Measurements from ENCODE around the gene SUGP1. TPM values are rescaled to one million over a fixed set of nuclear protein-coding genes. Genes with fewer than 3 reads are reported as not detected.
"Not testable (repeated sequence)": the region's sequence is repeated elsewhere in the genome, so short reads cannot be mapped to it uniquely, and the experiment has no call there.

Gene SUGP1
- total and polyA plus RNA-seq, 9 donors = 22.2 to 43.9 (median 37.5) TPM

- Histone ChIP-seq H3K27ac (ENCODE audit: low read length) (no peak overlapping the region), H3K4me1 (ENCODE audit: control insufficient read depth, insufficient read depth, low read length) (peaks cover 13% of the 10 kb centered on the region), H3K36me3 (ENCODE audit: control insufficient read depth, insufficient read depth, low read length) (no peaks in the 10 kb centered on the region), H3K9me3 (replicated peaks; ENCODE audit: control insufficient read depth, low read depth, low read length) (no peaks in the 10 kb centered on the region), H3K27me3 (ENCODE audit: control insufficient read depth, insufficient read depth, low read length) (peaks cover 31% of the 10 kb centered on the region), H3K4me3 (ENCODE audit: low read length) (no peak overlapping the region)
- WGBS (ENCODE audit: insufficient coverage) = 74% methylated on average over 65 of the region's 72 CpGs
- no peak for DNase-seq
These were observed 62.3 kb downstream of the SUGP1 start for GRCh38 chr19:19257836-19258588.

GRCh38 chr19:19257137-19257536 is 63.2 kb downstream of the SUGP1 start:
- DNase-seq = no peak
- H3K4me3 ChIP-seq (ENCODE audit: low read length) = no peak overlapping the region
- H3K4me1 ChIP-seq (ENCODE audit: control insufficient read depth, insufficient read depth, low read length) = peaks cover 6% of the 10 kb centered on the region
- 60% methylated on average over 12 of the region's 14 CpGs for WGBS (ENCODE audit: insufficient coverage)
- H3K36me3 ChIP-seq (ENCODE audit: control insufficient read depth, insufficient read depth, low read length) = no peaks in the 10 kb centered on the region
- H3K27ac ChIP-seq (ENCODE audit: low read length) = no peak overlapping the region
- H3K27me3 ChIP-seq (ENCODE audit: control insufficient read depth, insufficient read depth, low read length) = peaks cover 24% of the 10 kb centered on the region
- H3K9me3 ChIP-seq (replicated peaks; ENCODE audit: control insufficient read depth, low read depth, low read length) = no peaks in the 10 kb centered on the region

GRCh38 chr19:19256072-19256969 is 64.0 kb downstream of the SUGP1 start:
- Histone ChIP-seq H3K4me3 (ENCODE audit: low read length) (no peak overlapping the region), H3K4me1 (ENCODE audit: control insufficient read depth, insufficient read depth, low read length) (peaks cover 3% of the 10 kb centered on the region), H3K27ac (ENCODE audit: low read length) (no peak overlapping the region), H3K27me3 (ENCODE audit: control insufficient read depth, insufficient read depth, low read length) (peaks cover 23% of the 10 kb centered on the region), H3K9me3 (replicated peaks; ENCODE audit: control insufficient read depth, low read depth, low read length) (no peaks in the 10 kb centered on the region), H3K36me3 (ENCODE audit: control insufficient read depth, insufficient read depth, low read length) (no peaks in the 10 kb centered on the region)
- WGBS (ENCODE audit: insufficient coverage) = 42% methylated on average over 17 of the region's 17 CpGs
- DNase-seq = peak; percentile 16

- not testable (repeated sequence) for H3K36me3 ChIP-seq (ENCODE audit: control insufficient read depth, insufficient read depth, low read length); H3K4me1 ChIP-seq (ENCODE audit: control insufficient read depth, insufficient read depth, low read length); H3K9me3 ChIP-seq (replicated peaks; ENCODE audit: control insufficient read depth, low read depth, low read length); H3K27ac ChIP-seq (ENCODE audit: low read length); DNase-seq; H3K4me3 ChIP-seq (ENCODE audit: low read length)
- peaks cover 21% of the 10 kb centered on the region for H3K27me3 ChIP-seq (ENCODE audit: control insufficient read depth, insufficient read depth, low read length)
- 100% methylated on average over 3 of the region's 6 CpGs for WGBS (ENCODE audit: insufficient coverage)
These were observed 66.9 kb downstream of the SUGP1 start for GRCh38 chr19:19253409-19253808.

- Histone ChIP-seq H3K27me3 (ENCODE audit: control insufficient read depth, insufficient read depth, low read length) (peaks cover 18% of the 10 kb centered on the region), H3K4me3 (ENCODE audit: low read length) (no peak overlapping the region), H3K4me1 (ENCODE audit: control insufficient read depth, insufficient read depth, low read length) (no peaks in the 10 kb centered on the region), H3K27ac (ENCODE audit: low read length) (no peak overlapping the region), H3K36me3 (ENCODE audit: control insufficient read depth, insufficient read depth, low read length) (no peaks in the 10 kb centered on the region), H3K9me3 (replicated peaks; ENCODE audit: control insufficient read depth, low read depth, low read length) (no peaks in the 10 kb centered on the region)
- no peak for DNase-seq
- 42% methylated on average over 2 of the region's 5 CpGs for WGBS (ENCODE audit: insufficient coverage)
These were observed 70.0 kb downstream of the SUGP1 start for GRCh38 chr19:19250196-19250801.

GRCh38 chr19:19240476-19240875 is 79.8 kb downstream of the SUGP1 start:
- peaks cover 2% of the 10 kb centered on the region for H3K27me3 ChIP-seq (ENCODE audit: control insufficient read depth, insufficient read depth, low read length)
- H3K36me3 ChIP-seq (ENCODE audit: control insufficient read depth, insufficient read depth, low read length) = no peaks in the 10 kb centered on the region
- H3K4me3 ChIP-seq (ENCODE audit: low read length) = no peak overlapping the region
- DNase-seq = no peak
- H3K4me1 ChIP-seq (ENCODE audit: control insufficient read depth, insufficient read depth, low read length) = no peaks in the 10 kb centered on the region
- WGBS (ENCODE audit: insufficient coverage) = 79% methylated on average over 9 of the region's 9 CpGs
- peaks cover 4% of the 10 kb centered on the region for H3K9me3 ChIP-seq (replicated peaks; ENCODE audit: control insufficient read depth, low read depth, low read length)
- no peak overlapping the region for H3K27ac ChIP-seq (ENCODE audit: low read length)

GRCh38 chr19:19239675-19240074 is 80.6 kb downstream of the SUGP1 start:
- no peak for DNase-seq

GRCh38 chr19:19238126-19238894 is 82.0 kb downstream of the SUGP1 start:
- WGBS (ENCODE audit: insufficient coverage) = 74% methylated on average over 9 of the region's 18 CpGs
- no peak for DNase-seq
- Histone ChIP-seq H3K4me1 (ENCODE audit: control insufficient read depth, insufficient read depth, low read length) (no peaks in the 10 kb centered on the region), H3K36me3 (ENCODE audit: control insufficient read depth, insufficient read depth, low read length) (no peaks in the 10 kb centered on the region), H3K27me3 (ENCODE audit: control insufficient read depth, insufficient read depth, low read length) (no peaks in the 10 kb centered on the region), H3K4me3 (ENCODE audit: low read length) (no peak overlapping the region), H3K9me3 (replicated peaks; ENCODE audit: control insufficient read depth, low read depth, low read length) (peaks cover 20% of the 10 kb centered on the region), H3K27ac (ENCODE audit: low read length) (no peak overlapping the region)

More at GRCh38 chr19:19239675-19240074, 80.6 kb downstream of the SUGP1 start:
- Histone ChIP-seq H3K4me3 (ENCODE audit: low read length) (no peak overlapping the region), H3K27ac (ENCODE audit: low read length) (no peak overlapping the region), H3K9me3 (replicated peaks; ENCODE audit: control insufficient read depth, low read depth, low read length) (peaks cover 8% of the 10 kb centered on the region), H3K27me3 (ENCODE audit: control insufficient read depth, insufficient read depth, low read length) (no peaks in the 10 kb centered on the region), H3K4me1 (ENCODE audit: control insufficient read depth, insufficient read depth, low read length) (no peaks in the 10 kb centered on the region), H3K36me3 (ENCODE audit: control insufficient read depth, insufficient read depth, low read length) (no peaks in the 10 kb centered on the region)

GRCh38 chr19:19236173-19236572 is 84.1 kb downstream of the SUGP1 start:
- Histone ChIP-seq H3K4me3 (ENCODE audit: low read length) (no peak overlapping the region), H3K36me3 (ENCODE audit: control insufficient read depth, insufficient read depth, low read length) (no peaks in the 10 kb centered on the region), H3K4me1 (ENCODE audit: control insufficient read depth, insufficient read depth, low read length) (peaks cover 3% of the 10 kb centered on the region), H3K9me3 (replicated peaks; ENCODE audit: control insufficient read depth, low read depth, low read length) (peaks cover 21% of the 10 kb centered on the region), H3K27me3 (ENCODE audit: control insufficient read depth, insufficient read depth, low read length) (no peaks in the 10 kb centered on the region), H3K27ac (ENCODE audit: low read length) (no peak overlapping the region)
- DNase-seq = no peak

Data from muscle of leg (tissue), 11 donors.